Measurements from ENCODE around the gene FAM3D. TPM values are rescaled to one million over a fixed set of nuclear protein-coding genes. Genes with fewer than 3 reads are reported as not detected.

Gene FAM3D
- total RNA-seq, 1 experiment from 2014 or later: not detected

DNA sequence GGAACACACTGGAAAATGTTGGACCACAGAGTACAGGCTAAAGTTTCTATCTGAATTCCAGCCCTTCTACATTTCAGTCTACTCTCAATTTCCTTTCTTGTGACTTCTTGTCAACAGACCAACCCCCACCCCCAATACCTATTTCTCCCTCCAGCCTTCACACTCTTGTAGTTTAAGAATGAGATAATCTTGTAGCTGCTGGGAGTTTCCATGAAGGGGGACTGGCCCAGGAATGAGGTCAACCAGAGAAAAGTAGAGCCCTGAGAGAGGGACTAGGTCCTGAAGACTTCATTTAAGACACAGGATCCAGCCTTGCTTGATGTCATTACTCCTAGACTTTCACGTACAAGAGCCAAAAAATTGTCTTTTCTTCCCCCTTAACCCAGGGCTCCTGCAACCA lies 59.9 kb downstream of the FAM3D start:
- ChIA-PET CTCF (no interaction called here), POLR2A (ENCODE audit: unreplicated experiment) (no interaction called here)
- H3F3A ChIP-seq (ENCODE audit: low read length, unreplicated experiment): no peaks in the 10 kb centered on the region
- H3K9ac ChIP-seq (ENCODE audit: low read length): no peak overlapping the region
- H3K9me3 ChIP-seq (ENCODE audit: low read length): no peaks in the 10 kb centered on the region
- H3K4me1 ChIP-seq (ENCODE audit: insufficient read depth, low read length): peaks cover 34% of the 10 kb centered on the region
- intact Hi-C loops (cut with micrococcal nuclease): no loop called here
- H2AFZ ChIP-seq (ENCODE audit: low read length): no peak overlapping the region
- TF ChIP-seq, protein P1, sequence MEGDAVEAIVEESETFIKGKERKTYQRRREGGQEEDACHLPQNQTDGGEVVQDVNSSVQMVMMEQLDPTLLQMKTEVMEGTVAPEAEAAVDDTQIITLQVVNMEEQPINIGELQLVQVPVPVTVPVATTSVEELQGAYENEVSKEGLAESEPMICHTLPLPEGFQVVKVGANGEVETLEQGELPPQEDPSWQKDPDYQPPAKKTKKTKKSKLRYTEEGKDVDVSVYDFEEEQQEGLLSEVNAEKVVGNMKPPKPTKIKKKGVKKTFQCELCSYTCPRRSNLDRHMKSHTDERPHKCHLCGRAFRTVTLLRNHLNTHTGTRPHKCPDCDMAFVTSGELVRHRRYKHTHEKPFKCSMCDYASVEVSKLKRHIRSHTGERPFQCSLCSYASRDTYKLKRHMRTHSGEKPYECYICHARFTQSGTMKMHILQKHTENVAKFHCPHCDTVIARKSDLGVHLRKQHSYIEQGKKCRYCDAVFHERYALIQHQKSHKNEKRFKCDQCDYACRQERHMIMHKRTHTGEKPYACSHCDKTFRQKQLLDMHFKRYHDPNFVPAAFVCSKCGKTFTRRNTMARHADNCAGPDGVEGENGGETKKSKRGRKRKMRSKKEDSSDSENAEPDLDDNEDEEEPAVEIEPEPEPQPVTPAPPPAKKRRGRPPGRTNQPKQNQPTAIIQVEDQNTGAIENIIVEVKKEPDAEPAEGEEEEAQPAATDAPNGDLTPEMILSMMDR (conservative IDR thresholded peaks at IDR 0.05; ENCODE audit: low read depth, low read length): no peak
- no peak for TF ChIP-seq EZH2 (IDR thresholded peaks at IDR 0.05; ENCODE audit: low read length, unreplicated experiment)
- no peak for TF ChIP-seq EZH2phosphoT487 (IDR thresholded peaks at IDR 0.05; ENCODE audit: borderline replicate concordance, low read length)
- no peak for ATAC-seq
- H3K79me2 ChIP-seq (ENCODE audit: low read length): no peaks in the 10 kb centered on the region
- H3K4me3 ChIP-seq (ENCODE audit: low read length): no peak overlapping the region
- H4K20me1 ChIP-seq (ENCODE audit: low read length): no peaks in the 10 kb centered on the region
- H3K27ac ChIP-seq (ENCODE audit: low read length): no peak overlapping the region
- no peaks in the 10 kb centered on the region for H3K9me2 ChIP-seq (replicated peaks; ENCODE audit: low read length)
- no TSS peak for BruUV-seq (replicated peaks)
- H3K27me3 ChIP-seq (ENCODE audit: low read length): no peaks in the 10 kb centered on the region
- no peak for DNase-seq
- no peaks in the 10 kb centered on the region for H3K36me3 ChIP-seq (ENCODE audit: low read depth, low read length)
- H3K4me2 ChIP-seq (ENCODE audit: low read length): no peak overlapping the region

DNA sequence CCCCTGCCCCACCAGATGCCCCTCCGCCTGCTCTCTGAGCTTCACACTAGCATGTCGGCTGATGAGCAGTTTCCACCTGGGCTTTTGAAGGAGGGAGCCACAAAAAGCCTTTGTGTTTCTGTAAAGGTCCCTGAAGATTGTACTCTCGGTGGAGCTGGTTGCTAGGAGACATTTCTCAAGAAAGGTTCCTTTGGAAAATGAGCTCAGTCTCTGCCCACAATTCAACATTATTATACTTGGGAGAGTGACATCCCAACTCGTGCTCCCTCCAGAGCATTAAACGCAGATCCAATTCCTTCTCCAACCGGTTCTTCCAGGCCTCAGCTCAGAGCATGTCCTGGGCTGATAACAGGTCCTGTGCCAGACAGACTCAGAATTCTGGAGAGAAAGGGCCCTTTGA lies 62.5 kb downstream of the FAM3D start:
- no peak overlapping the region for H3K9ac ChIP-seq (ENCODE audit: low read length)
- H3K79me2 ChIP-seq (ENCODE audit: low read length): no peaks in the 10 kb centered on the region
- H3K4me1 ChIP-seq (ENCODE audit: insufficient read depth, low read length): peaks cover 21% of the 10 kb centered on the region
- no peak for TF ChIP-seq EZH2 (IDR thresholded peaks at IDR 0.05; ENCODE audit: low read length, unreplicated experiment)
- TF ChIP-seq, protein P1 (conservative IDR thresholded peaks at IDR 0.05; ENCODE audit: low read depth, low read length): no peak
- no peak for TF ChIP-seq EZH2phosphoT487 (IDR thresholded peaks at IDR 0.05; ENCODE audit: borderline replicate concordance, low read length)
- H3F3A ChIP-seq (ENCODE audit: low read length, unreplicated experiment): no peaks in the 10 kb centered on the region
- ATAC-seq: no peak
- no peak overlapping the region for H3K27ac ChIP-seq (ENCODE audit: low read length)
- DNase-seq: no peak
- intact Hi-C loops (cut with micrococcal nuclease): no loop called here
- no peaks in the 10 kb centered on the region for H4K20me1 ChIP-seq (ENCODE audit: low read length)
- ChIA-PET CTCF (no interaction called here), POLR2A (ENCODE audit: unreplicated experiment) (no interaction called here)
- H3K36me3 ChIP-seq (ENCODE audit: low read depth, low read length): no peaks in the 10 kb centered on the region
- H3K9me2 ChIP-seq (replicated peaks; ENCODE audit: low read length): no peaks in the 10 kb centered on the region
- H3K4me3 ChIP-seq (ENCODE audit: low read length): no peak overlapping the region
- H3K27me3 ChIP-seq (ENCODE audit: low read length): no peaks in the 10 kb centered on the region
- no peaks in the 10 kb centered on the region for H3K9me3 ChIP-seq (ENCODE audit: low read length)
- no TSS peak for BruUV-seq (replicated peaks)
- no peak overlapping the region for H3K4me2 ChIP-seq (ENCODE audit: low read length)
- H2AFZ ChIP-seq (ENCODE audit: low read length): no peak overlapping the region

DNA sequence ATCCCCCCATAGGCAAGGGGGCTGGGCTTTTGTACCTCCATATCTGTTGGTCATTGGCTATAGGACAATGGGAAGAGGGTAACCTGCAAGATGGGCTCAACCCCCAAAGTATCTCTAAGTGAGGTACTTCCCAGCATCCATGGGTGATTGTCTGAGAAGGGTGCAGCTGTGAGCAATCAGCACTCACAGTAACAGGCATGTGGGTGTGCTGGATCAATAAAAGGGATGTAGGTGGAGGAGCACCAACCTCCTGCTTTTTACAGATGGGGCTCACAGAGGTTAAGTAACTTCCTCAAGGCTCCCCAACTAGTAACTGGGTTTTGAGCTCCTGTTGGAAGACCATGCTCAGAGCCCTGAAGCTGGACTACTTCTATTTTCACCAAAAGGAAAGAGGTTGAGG lies 63.0 kb downstream of the FAM3D start:
- no peaks in the 10 kb centered on the region for H4K20me1 ChIP-seq (ENCODE audit: low read length)
- DNase-seq (no peak), ATAC-seq (no peak)
- H3K27ac ChIP-seq (ENCODE audit: low read length): no peak overlapping the region
- H3F3A ChIP-seq (ENCODE audit: low read length, unreplicated experiment): no peaks in the 10 kb centered on the region
- no peaks in the 10 kb centered on the region for H3K79me2 ChIP-seq (ENCODE audit: low read length)
- H3K9ac ChIP-seq (ENCODE audit: low read length): no peak overlapping the region
- POLR2A ChIA-PET (ENCODE audit: unreplicated experiment): no interaction called here
- H3K9me2 ChIP-seq (replicated peaks; ENCODE audit: low read length): no peaks in the 10 kb centered on the region
- H3K36me3 ChIP-seq (ENCODE audit: low read depth, low read length): no peaks in the 10 kb centered on the region
- H3K4me1 ChIP-seq (ENCODE audit: insufficient read depth, low read length): peaks cover 17% of the 10 kb centered on the region
- H3K27me3 ChIP-seq (ENCODE audit: low read length): no peaks in the 10 kb centered on the region
- TF ChIP-seq, protein P1 (conservative IDR thresholded peaks at IDR 0.05; ENCODE audit: low read depth, low read length): no peak
- no peak for TF ChIP-seq EZH2phosphoT487 (IDR thresholded peaks at IDR 0.05; ENCODE audit: borderline replicate concordance, low read length)
- no peak for TF ChIP-seq EZH2 (IDR thresholded peaks at IDR 0.05; ENCODE audit: low read length, unreplicated experiment)
- H3K4me2 ChIP-seq (ENCODE audit: low read length): no peak overlapping the region
- H3K4me3 ChIP-seq (ENCODE audit: low read length): no peak overlapping the region
- BruUV-seq (replicated peaks): no TSS peak
- no peaks in the 10 kb centered on the region for H3K9me3 ChIP-seq (ENCODE audit: low read length)
- intact Hi-C loops (cut with micrococcal nuclease): no loop called here
- H2AFZ ChIP-seq (ENCODE audit: low read length): no peak overlapping the region
- CTCF ChIA-PET: no interaction called here
